CD4-positive, alpha-beta T cell treated with Interleukin-6 at 100 ng/mL for 8 hours (primary cell): ENCODE data around the gene RNF8.
A peak's percentile ranks its signal among the peaks of the same experiment; 100 is the strongest.

ENCODE experiments used
- DNase-seq: peaks from one replicate; pipeline ENCODE4 v3.0.0-alpha.2; 2020; ENCODE audit warnings: mixed read lengths, low spot score

RNF8 gene

DNA sequence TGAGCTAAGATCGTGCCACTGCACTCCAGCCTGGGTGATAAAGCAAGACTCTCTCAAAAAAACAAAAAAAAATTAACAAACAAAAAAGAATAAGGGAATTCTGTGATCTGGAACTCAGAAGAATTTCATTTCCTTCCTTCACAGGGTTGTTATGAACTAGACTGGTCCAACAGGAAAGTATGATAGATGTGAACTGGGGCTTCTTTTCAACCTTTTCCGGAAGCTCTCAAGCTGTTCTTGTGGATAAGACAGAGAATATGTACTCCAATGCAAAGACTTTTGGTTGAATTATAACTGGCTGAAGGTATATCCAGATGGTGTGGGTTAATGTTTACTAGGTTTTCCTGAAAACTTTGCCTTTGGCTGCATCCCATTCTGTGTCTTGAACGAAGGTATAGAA is 5.3 kb downstream of the RNF8 start:
- no peak for DNase-seq

DNA sequence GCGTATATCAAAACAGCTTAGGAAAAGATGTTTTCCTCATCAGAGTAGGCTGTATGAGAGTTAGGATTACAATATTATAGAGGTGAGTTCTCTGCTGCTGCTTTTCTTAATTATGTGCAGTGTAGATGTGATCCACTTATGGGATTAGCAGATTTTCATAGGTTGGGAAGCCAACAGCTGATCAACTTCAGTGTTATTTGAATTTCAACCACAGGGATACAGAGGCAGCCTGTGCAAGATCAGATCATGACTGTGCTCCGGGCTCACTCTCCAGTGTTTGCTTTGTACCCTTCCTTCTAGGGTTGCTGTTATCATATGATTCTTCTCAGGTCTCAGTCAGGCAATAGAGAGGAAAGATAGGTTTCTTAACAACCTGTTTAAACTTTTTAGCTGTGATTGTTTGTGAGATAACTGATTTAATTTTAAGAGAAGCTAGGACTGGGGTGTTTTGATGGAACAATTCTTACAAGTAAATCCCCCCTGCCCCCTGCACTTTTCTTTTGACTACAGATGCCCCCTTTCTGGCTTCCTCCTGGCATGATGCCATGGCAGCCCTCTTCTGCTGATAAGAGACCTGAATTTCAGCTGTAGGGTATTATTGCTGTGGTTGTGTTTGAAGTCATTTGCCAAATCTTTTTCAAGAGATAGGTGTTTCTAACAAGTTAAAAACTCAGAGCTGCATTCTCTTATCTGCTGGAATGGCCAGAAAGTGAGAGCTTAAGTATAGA is 8.5 kb downstream of the RNF8 start:
- DNase-seq = no peak

DNA sequence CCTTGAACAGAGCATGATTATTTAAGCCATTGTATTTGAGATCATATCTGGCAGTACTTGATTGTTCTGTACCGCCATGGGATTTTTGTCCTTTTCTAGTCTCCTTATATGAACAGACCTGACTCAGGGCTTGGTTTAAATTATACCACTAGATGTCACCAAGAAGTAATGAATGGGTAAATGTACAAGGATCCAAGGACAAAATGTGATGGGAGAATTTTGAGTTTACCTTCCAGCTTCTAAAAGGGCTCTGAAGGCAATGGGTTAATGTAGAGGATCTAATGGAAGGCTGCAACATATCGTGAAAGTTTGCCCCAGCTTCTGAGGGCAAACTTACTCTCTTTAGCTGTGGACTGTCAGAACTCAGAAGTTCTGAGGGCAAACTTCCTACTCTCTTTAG is 12.0 kb downstream of the RNF8 start:
- no peak for DNase-seq

GRCh38 chr6:37366910-37367309 is 13.1 kb downstream of the RNF8 start:
- no peak for DNase-seq

GRCh38 chr6:37368961-37369320 is 15.2 kb downstream of the RNF8 start:
- no peak for DNase-seq

DNA sequence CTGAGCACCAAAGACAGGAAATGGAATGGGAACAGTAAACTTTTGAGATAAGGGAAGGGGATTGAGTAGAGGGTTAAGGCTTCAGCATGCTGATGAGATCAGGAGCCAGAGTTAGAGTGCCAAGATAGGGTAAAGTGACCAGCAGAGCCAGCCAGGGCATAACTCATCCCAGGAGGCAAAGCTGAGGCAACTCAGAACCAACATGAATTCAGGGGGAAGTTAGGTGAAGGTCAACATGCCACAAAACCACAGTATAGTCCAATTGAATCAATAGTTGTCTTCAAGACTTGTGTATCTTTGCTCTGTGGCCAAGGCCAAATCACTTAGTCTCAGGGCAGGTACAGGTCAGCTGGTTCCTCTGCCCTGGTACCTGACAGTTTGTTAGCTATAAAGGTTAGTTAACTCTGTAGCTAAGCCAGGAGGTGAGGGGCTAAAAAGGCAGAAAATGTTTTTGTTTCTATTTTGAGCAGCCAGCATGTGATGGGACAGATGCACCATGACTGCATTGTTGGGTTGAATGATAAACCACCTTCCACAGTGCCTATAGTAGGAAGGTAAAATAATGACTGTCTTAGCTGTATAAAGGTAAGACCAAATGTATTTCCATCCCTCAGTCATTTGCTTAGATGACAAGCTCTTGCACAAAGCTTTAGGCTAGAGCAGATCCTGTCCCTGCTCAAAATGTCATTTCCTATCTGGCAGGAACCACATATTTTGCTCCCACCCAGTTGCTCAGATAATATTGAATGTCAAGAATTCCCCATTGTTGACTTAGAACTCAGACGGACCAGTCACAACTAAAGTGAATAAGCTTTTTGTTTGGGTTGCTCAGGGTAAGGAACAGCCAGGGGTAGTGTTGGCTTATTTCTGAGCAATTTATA is 15.8 kb downstream of the RNF8 start:
- DNase-seq = no peak

DNA sequence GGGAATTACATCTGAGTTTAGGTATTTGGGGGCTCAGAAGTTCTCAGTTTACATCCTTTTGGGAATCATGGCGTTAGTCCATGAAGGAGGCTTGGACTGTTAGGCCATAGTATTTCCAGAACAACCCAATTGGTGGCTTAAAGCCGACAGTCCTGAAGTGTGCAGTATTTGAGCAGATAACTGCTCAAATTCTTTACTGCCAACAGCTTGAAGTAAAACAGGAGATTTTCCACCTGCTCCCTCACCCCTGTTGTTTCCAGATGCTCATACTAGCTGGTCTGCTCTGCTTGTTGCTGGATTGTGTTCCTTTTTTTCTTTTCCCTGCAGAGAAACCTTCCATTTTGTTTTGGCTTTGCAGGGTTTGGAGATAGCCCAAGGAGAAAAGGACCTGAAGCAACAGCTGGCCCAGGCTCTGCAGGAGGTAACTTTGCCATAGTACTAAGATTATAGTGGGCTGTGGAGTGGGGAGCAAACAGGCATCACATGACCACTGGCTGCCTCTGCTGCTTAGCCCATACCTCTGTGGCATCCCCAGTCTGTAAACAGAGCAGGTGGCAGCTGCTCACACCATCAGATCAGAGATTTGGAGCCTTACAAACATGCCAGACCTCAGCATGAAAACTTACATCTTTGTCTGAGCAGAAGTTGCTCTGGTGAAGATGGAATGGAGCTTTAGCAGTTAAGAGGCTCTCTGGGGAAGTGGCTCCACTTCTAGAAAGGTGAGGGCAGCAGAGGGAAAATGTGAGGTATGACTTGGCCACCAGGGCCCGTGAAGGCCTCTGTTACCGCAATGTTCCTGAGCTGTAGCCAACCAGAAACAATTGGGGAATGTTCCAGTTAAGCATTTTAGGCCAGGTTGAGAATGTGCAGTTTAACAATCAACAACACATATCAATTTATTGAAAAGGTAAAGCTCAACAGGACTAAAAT is 17.6 kb downstream of the RNF8 start:
- no peak for DNase-seq

- DNase-seq = no peak
Measured at GRCh38 chr6:37372116-37372515, 18.3 kb downstream of the RNF8 start.

GRCh38 chr6:37373822-37374471 is 20.2 kb downstream of the RNF8 start:
- DNase-seq = no peak

DNA sequence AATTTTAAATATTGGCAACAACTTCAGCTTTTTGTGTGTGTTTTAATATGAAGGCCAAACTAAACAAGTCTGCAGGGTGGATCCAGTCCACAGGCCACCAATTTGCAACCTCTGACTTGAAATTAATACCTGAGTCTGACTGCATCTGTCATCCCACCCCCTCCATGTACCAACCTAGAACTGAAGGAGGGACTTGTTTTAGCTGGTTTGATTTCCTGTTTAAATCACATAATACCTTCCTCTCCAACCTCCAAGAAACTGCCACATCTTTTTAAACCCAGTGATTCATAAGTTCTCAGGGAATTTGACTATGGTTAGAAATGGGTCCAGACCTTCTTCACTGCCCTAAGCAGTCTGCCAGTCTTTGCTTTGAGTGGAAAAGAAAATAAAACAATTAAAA is 21.6 kb downstream of the RNF8 start:
- no peak for DNase-seq

DNA sequence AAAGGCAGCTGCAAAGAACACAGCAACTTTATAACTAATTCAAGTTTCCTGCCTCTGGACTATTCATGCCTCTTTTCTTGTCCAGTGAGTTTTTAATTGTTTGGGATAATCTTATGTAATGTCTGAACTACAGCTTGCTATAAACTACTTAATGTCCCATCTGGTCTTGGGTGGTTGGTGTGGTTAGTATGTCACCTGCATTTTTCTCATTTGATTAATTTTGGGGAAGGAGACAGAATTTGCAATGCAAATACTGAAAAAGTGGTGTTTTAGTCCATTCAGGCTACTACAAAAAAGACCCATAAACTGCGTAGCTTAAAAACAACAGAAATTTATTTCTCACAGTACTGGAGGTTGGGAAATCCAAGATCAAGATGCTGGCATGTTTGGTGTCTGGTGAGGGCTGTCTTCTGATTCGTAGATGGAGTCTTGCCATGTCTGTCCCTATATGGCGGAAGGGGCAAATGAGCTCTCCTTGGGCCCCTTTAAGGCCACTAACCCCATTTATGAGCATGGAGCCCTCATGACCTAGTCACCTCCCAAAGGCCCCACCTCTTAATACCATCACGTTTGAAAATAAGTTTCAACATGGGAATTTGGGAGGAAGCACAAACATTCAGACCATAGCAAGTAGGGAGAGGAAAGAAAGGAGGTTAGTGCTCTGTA is 22.4 kb downstream of the RNF8 start:
- DNase-seq = no peak

- peak; percentile 40 for DNase-seq
Measured at GRCh38 chr6:37381579-37381978, 27.8 kb downstream of the RNF8 start.

DNA sequence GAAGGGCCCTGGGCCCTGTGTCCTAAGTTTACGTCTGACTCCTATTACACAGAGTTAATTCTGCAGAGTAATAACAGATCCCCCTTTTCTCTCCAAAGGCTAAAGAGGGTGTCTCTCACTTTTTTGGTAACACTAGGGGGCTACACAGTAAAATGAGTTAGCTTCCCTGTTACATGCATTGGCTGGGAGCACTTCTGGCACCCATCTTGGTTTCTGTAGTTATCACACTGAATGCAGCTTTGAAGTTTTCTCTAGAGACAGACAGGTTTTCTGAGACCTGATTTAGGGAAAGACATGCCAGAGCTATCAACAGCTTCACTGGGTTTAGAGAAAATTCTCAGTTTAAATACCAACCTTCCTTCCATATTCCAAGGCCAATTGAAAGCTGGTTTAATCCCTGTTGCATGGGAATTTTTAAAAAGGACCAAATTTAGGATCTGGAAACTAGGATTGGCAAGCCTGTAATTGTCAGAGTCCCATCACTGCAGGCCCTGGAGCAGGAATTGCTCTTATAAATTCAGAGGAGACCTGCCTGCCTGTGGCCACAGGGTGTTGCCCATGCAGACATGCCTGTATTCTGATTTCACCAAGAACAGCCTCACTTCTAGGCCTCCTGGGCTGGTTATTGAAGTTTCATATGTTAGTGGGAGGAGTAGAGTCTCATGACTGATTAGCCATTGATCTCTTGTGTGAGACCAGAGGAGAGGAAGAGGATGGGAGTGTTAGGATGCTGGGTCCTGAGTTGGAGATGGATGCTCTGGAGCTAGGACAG is 29.4 kb downstream of the RNF8 start:
- no peak for DNase-seq

- DNase-seq = no peak
Measured at GRCh38 chr6:37388578-37388977, 34.8 kb downstream of the RNF8 start.

GRCh38 chr6:37389857-37390256 is 36.1 kb downstream of the RNF8 start:
- DNase-seq = no peak

DNA sequence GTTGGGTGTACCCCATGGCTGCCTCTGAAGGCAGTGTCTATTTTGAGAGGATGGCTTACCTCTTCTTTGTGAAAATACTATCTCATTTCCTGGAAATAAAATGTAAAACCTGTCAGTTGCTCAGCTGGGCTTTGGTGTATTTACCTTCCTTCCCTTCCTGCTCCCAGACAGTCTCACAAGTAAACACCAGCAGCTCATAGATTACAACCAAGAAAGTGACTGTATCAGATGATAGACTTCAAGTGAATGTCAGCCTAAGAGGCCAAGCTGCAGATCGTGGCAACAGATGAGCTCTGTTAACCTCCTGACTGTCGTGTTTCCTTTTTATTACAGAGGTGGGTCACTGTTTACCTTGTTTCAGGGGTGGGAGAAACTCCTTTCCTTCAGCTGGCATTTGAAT is 37.3 kb downstream of the RNF8 start:
- no peak for DNase-seq

- no peak for DNase-seq
Measured at GRCh38 chr6:37392821-37393220, 39.0 kb downstream of the RNF8 start.

DNA sequence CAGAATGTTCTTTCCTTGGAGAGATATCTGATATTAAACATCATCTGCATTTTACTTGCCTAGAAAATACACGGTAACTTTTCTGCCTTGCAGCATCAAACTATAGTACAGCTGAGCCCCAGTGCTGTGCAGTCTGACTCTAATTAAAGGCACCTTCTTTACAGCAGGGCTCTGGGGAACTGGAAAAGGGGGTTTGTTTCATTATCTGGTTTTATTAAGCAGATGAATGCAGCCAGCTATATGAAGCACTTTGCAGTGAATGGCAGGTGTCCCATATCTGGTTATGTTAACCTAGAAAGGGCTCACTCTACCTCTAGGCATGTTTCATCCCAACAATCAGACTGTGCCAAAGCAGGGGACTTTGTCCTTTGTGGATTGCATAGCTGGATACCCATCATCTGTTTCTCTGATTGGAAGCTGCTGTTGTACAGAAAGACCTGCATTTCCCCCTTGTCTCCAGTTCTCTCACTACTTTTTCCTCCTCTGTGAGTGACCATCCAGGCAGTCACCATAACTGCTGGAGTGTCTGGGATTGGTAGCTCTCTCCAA is 39.7 kb downstream of the RNF8 start:
- DNase-seq = no peak

DNA sequence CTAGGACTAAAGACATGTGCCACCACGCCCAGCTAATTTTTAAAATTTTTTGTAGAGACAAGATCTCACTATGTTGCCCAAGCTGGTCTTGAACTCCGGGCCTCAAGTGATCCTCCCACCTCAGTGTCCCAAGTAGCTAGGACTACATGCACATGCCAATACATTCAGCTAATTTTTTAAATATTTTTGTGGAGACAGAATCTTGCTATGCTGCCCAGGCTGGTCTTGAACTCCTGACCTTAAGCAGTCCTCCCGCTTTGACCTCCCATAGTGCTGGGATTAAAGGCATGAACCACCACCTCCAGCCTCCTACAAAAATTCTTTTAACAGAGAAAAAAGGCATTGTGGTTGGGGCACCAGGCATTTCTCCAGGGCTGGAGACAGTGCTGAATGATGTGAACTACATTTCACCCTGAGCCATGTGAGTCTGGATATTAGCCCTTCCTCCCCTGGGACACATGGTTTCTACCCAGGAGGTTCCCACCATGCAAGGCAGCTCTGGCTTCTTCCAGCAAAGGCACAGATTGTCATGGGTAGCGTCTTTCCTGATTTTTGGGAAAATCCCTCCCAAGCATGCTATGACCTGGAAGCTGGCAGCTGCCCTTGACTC is 42.9 kb downstream of the RNF8 start:
- no peak for DNase-seq

- DNase-seq = no peak
Measured at GRCh38 chr6:37399131-37399530, 45.3 kb downstream of the RNF8 start.
